Suppressor macrophage treated with lipopolysaccharide for 1 hour (primary cell): ENCODE measurements around the gene ABCD2.
"Not testable (repeated sequence)": the region's sequence is repeated elsewhere in the genome, so short reads cannot be mapped to it uniquely, and the experiment has no call there.

ENCODE experiments used
- DNase-seq, 3 donors: peaks; one replicate each; pipeline ENCODE4 v3.0.0-alpha.2; 2020 to 2022

Gene ABCD2

GRCh38 chr12:39611818-39612217 lies 7.8 kb downstream of the ABCD2 start:
- no peak for DNase-seq

GRCh38 chr12:39610436-39611025 lies 9.1 kb downstream of the ABCD2 start:
- no peak for DNase-seq

GRCh38 chr12:39606712-39607423 lies 12.7 kb downstream of the ABCD2 start:
- DNase-seq = no peak

- no peak for DNase-seq
Observed at GRCh38 chr12:39605996-39606395, 13.6 kb downstream of the ABCD2 start.

- DNase-seq = no peak
Observed at GRCh38 chr12:39605501-39605900, 14.1 kb downstream of the ABCD2 start.

GRCh38 chr12:39603065-39603464 lies 16.5 kb downstream of the ABCD2 start:
- DNase-seq = no peak

GRCh38 chr12:39601951-39602350 lies 17.7 kb downstream of the ABCD2 start:
- DNase-seq = not testable (repeated sequence)

- DNase-seq = no peak
Observed at GRCh38 chr12:39595928-39596327, 23.7 kb downstream of the ABCD2 start.

GRCh38 chr12:39592295-39592694 lies 27.3 kb downstream of the ABCD2 start:
- DNase-seq = no peak

- DNase-seq = no peak
Observed at GRCh38 chr12:39588348-39588747, 31.3 kb downstream of the ABCD2 start.

- peak; percentile 24 to 34 (median 32) for DNase-seq
Observed at GRCh38 chr12:39587225-39587624, 32.4 kb downstream of the ABCD2 start.

- DNase-seq = no peak
Observed at GRCh38 chr12:39586816-39587215, 32.8 kb downstream of the ABCD2 start.

- DNase-seq = no peak
Observed at GRCh38 chr12:39581592-39581991, 38.0 kb downstream of the ABCD2 start.

- no peak for DNase-seq
Observed at GRCh38 chr12:39575498-39575875, 44.1 kb downstream of the ABCD2 start.

- DNase-seq = no peak
Observed at GRCh38 chr12:39574785-39575497, 44.7 kb downstream of the ABCD2 start.

- no peak for DNase-seq
Observed at GRCh38 chr12:39574378-39574777, 45.2 kb downstream of the ABCD2 start.

- no peak for DNase-seq
Observed at GRCh38 chr12:39573971-39574370, 45.6 kb downstream of the ABCD2 start.

- no peak for DNase-seq
Observed at GRCh38 chr12:39572551-39572950, 47.1 kb downstream of the ABCD2 start.

- peak in 1 of 3 donors; percentile 21 for DNase-seq
Observed at GRCh38 chr12:39571351-39571750, 48.3 kb downstream of the ABCD2 start.

GRCh38 chr12:39553476-39553875 lies 66.1 kb downstream of the ABCD2 start:
- no peak for DNase-seq

- not testable (repeated sequence) for DNase-seq
Observed at GRCh38 chr12:39544211-39544610, 75.4 kb downstream of the ABCD2 start.

- no peak for DNase-seq
Observed at GRCh38 chr12:39541471-39541870, 78.1 kb downstream of the ABCD2 start.

GRCh38 chr12:39538679-39539104 lies 80.9 kb downstream of the ABCD2 start:
- DNase-seq = no peak

- no peak for DNase-seq
Observed at GRCh38 chr12:39533951-39534350, 85.7 kb downstream of the ABCD2 start.
